ENCODE data around the gene EFCAB11. TPM values are rescaled to one million over a fixed set of nuclear protein-coding genes. Genes with fewer than 3 reads are reported as not detected.

Gene EFCAB11, protein sequence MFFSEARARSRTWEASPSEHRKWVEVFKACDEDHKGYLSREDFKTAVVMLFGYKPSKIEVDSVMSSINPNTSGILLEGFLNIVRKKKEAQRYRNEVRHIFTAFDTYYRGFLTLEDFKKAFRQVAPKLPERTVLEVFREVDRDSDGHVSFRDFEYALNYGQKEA
- polyA plus RNA-seq (ENCODE audit: insufficient read length) = 23.7 TPM
- long read RNA-seq, donor 1, transcript EFCAB11-201 (6 exons, 3,095 nt) = major isoform, 5 of 7 reads
- long read RNA-seq, donor 1, partial matches to known transcripts = 0 of 7 reads
- long read RNA-seq, donor 1, other reads (novel, unspliced or antisense) = 0 of 7 reads
- long read RNA-seq, donor 2, transcript EFCAB11-201 (6 exons, 3,095 nt) = major isoform, 11 of 11 reads
- long read RNA-seq, donor 2, partial matches to known transcripts = 0 of 11 reads
- long read RNA-seq, donor 2, other reads (novel, unspliced or antisense) = 0 of 11 reads
- long read RNA-seq, donor 3, transcript EFCAB11-201 (6 exons, 3,095 nt) = major isoform, 11 of 11 reads
- long read RNA-seq, donor 3, partial matches to known transcripts = 0 of 11 reads
- long read RNA-seq, donor 3, other reads (novel, unspliced or antisense) = 0 of 11 reads
- long read RNA-seq, donor 4, partial matches to known transcripts = 0 of 1 reads
- long read RNA-seq, donor 4, other reads (novel, unspliced or antisense) = 0 of 1 reads
- long read RNA-seq, donor 5, transcript EFCAB11-201 (6 exons, 3,095 nt) = major isoform, 11 of 12 reads
- long read RNA-seq, donor 5, partial matches to known transcripts = 0 of 12 reads
- long read RNA-seq, donor 5, other reads (novel, unspliced or antisense) = 0 of 12 reads
- long read RNA-seq, donor 6, transcript EFCAB11-201 (6 exons, 3,095 nt) = major isoform, 11 of 11 reads
- long read RNA-seq, donor 6, partial matches to known transcripts = 0 of 11 reads
- long read RNA-seq, donor 6, other reads (novel, unspliced or antisense) = 0 of 11 reads
- long read RNA-seq, donor 7, transcript EFCAB11-201 (6 exons, 3,095 nt) = major isoform, 15 of 17 reads
- long read RNA-seq, donor 7, partial matches to known transcripts = 0 of 17 reads
- long read RNA-seq, donor 7, other reads (novel, unspliced or antisense) = 0 of 17 reads
- long read RNA-seq, donor 8, partial matches to known transcripts = 0 of 1 reads
- long read RNA-seq, donor 8, other reads (novel, unspliced or antisense) = 0 of 1 reads

DNA sequence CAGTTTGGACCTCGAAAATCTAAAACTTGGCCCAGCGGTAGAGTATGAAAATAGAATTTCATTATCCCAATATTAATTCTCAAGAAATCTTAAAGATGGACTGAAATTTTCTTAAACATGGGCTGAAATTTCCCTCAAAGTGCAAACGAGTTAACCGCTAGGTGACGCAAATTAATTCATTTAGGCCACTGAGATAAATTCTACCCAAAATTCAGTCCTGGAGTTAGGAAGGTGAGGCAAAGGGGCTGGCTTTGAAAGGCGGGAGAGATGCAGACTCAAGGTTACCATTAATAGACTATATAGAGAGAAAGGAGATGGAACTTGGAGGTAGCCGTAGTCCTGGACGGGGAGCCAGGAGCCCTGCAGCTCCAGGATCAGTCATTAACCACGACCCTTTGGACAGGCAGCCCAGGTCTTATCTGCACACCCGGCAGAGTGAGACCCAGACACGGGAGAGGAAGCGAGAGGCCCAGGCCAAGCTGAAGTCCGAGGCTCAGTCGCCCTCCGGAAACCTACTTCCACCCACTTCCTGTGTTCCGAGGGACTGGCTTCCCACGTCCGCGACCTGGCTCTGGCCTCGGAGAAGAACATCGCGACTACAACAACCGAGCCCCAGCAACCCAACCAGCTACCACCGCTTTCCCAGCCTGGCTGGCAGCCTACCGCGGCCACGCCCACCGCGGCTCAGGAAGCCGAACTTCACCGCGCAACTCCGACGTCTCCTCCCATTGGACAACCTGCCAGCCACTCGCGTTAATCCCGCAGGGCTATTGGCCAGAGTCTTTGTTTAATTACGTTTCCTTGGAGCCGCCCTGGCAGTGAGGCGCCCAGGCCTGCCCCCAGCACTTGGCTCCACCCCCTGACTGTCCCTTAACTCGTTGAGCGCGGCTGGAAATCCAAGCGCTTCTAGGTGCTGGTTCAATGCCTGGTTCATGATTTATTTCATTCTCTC is at the start of gene EFCAB11:
Gene EFCAB11 (minus strand): TSS at position 661 of the 952 bp plus-strand sequence. CDS start 70 bp downstream, at position 591.
- DNase-seq = peak; percentile 99

DNA sequence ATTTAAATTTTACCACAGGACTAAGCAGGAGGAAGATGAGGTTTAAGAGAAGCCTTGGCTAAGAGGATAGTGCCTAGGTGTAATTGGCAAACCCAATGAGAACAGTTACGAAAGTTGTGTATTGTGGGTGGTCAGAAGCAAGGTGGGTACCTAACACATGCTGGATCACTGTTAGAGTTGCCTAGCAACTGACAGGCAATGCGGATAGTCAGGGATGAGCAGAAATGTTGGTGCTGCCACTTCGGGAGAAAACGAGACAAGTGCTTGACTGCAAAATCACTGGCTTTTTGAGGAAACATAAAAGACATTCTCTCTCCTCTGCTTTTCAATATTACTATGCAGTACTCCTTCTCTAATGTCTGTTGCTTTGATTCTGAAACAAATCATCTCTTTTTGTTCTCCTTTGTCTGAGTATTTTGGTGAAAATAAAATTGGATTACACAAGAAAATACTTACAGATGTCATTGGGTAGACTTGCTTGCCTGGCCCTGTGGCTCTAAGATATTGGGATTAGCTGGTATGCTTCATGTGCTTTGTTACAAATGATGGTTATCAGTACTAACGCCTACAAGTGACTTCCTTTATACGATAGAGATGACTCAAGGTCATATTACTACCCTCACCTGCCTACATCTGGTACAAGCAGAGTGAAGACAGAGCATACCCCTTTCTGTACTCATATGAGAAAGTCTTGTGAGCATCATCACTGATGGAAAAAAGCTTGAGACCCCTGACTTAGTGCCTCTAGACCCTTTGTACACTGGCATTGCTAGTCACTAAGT is 49.2 kb upstream of the EFCAB11 start:
- DNase-seq = no peak

DNA sequence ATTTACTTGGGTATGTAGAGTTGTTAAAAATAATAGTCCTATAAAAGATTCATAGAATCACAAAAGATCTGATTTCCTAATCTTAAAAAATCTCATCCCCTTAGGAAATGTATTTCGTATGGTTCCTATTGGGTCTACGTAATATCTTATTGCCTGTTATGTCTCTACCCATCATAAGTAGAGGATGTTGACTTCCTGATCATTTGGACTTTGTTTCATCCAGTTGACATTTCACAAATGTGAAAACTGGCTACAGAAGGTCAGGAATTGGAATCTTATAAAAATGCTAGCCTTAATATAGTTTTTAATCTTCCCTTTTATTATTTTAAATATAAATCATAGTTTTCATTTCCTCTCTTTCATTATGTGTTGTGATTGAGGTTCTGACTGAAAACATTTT is 46.4 kb upstream of the EFCAB11 start:
- no peak for DNase-seq

DNA sequence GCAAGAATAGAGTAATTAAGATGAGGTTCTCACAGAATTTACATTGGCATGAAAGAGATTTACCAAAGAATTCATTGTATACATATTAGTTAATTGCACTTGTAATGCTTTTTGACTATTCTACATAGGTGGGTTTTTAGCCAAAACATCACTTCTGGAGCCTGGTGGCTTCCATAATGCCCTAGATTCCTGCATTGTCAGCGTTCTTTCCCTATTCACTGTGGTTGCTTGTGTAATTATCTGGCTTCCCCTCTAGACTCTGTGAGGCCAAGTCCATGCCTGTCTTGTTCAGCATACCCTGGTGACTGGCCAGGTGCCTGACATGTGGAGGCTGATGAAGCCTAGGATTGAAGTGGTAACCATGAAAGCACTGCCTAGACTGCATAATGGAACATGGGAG is 42.4 kb upstream of the EFCAB11 start:
- no peak for DNase-seq

DNA sequence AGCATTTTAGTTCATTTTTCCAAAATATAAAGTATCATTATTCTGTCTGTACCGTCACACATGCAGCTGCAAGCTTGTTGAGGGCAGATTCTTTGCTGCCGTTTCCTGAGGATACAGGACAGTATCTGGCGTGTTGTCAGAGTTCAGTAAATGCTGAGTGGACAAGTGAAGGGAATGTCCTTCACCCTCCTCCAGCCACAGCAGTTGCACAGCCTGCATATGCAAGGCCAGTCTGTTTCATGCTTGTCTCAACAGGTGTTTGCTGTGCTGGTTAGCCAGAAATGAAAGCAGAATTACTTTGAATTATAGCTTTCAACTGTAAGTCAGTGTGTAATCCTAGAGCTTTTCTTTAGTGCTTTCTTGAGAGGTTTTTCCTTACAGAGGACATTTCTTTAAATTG is 37.7 kb upstream of the EFCAB11 start:
- DNase-seq = no peak

DNA sequence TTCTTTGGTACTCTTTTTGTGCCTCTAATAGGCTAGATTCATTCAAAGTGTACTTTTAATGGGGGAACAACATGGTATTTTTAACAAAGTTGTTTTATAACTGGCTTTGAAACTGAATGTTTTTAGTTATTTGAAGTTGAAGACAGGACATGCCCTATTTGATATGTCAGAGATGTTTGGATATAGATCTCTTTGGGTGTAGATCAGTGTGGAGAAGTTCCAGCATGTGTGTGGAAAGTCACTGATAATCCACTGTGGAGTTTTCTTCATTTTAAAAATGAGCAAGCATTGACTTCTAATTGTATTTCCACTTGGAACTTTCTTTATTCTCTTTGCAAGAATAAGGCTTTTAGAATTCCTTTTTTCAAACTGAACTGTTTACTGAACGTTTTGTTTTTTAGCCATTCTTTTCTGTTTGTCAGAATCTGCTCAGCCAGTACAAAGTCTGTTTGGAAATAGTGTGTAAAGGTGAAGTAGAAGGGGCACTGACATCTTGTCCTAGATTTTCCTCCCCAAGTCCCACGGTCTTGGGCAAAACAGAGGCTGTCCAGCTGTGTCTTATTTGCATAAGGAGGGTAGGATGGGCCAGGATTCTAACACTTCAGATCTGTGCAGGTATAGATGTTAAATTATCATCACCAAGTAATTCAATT is 36.2 kb upstream of the EFCAB11 start:
- DNase-seq = no peak

DNA sequence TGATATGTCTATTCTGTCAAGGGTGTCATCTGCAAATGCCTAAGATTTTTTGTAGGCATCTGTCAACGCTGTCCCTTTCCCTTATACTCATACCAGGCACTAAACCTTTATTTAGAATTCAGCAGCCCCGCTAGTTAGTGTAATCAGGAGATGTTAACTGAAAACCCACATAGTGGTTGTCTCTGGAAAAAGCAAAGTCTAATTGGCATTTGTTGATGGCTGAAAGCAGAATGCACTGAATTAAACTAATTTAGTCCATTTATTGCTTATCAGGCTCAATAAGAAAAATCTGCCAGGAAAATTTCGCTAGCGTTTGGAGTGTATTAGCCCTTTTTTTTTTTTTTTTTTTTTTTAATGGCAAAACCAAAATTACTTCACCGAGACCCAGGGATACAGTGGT is 35.7 kb upstream of the EFCAB11 start:
- no peak for DNase-seq

DNA sequence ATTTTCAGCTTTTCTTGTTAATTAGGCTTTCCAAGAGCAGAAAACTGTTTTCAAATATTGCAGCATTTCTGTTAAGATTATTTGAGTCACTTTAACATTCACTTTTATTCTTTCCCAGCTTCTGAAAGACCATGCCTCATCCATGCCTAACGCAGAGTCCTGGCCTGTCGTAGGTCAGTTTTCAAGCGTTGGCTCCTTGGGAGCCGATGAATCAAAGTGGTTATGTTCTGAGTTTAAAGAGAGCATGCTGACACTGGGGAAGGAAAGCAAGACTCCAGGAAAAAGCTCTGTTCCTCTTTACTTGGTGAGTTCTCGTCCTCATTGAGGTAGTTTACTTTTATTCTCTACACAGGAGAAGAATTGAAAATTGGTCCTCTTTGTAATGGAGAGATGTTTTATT is 34.3 kb upstream of the EFCAB11 start:
- DNase-seq = no peak

DNA sequence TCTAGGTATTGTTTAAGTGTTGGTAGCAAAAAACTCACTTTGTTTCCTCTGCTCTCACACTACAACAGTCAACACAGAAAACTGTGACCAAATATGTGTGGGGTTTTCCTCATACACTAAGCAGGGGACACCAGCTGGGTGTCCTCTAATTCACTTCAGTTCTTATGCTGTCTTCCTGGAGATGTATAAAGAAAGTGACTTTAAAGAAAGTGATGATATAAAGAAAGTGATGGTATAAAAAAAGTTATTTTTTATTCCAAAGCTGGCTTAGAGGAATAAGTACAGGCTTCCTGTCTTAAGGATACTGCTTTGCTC is 32.6 kb upstream of the EFCAB11 start:
- no peak for DNase-seq

DNA sequence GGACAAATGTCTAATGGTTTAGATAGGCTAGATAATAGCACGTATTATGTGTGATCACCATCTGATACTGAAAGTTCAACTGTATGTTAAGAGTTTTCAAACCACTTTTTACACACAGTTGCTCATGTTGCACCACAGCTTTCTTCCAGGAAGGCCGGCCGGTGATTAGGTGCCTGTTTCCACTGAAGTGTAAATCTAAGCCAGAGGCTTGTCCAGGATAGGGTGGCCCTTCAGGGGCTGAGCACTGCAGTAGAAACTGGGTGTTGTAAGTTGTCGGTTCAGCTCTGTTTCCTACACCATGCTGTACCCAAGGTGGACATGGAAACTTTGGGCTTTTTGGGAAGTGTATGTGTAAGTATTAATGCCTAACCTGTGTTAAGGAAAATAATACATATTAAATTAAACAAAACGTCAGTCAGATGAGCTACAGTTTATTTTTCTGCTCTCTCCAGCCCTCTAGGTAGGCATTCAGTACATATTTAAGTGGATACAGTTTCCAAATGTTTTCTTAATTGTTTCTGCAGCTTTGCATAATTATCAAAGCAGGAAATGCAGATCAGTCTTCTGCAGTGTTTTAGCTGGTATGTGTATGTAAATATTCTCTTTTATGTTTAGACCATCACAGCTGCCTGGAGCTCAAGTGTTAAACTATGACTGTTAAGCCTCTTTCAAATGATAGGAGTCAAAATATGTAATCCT is 32.1 kb upstream of the EFCAB11 start:
- DNase-seq = no peak

DNA sequence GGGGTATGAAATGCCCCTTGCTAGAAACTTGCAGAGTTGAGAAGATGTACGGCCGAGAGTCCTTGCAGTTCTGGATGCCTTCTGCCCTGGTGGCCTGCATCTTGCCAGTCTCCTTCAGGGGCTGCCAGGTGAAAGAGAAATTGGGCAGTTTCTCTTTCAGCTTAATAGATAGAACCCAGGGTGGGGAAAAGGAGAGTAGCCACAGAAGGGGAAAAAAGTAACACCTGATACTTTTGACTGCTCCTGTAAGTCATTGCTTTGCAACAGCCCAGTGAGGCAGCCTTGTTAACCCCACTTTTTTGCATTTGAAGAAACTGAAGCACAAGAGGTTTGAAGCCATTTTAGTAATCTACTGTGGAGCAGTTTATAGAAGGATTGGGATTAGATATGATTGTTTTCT is 28.8 kb upstream of the EFCAB11 start:
- DNase-seq = no peak

DNA sequence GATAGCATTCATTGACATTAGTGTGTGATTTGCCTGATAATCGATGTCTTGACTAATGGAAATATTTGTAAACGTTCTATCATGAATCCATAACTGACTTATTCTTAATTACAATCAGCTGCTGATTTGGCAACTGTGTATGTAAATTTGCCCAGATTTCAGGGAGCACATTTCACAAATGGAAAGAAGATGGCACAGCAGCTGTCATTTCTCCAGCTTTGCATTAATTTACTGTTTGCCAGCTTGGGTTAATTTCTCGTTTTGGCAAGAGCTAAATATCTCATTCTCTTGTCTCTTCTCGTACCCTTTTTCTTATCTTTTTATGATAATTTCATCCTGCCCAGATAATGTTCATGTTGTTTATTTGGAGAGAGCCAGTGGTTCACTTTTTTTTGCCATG is 24.1 kb upstream of the EFCAB11 start:
- no peak for DNase-seq

DNA sequence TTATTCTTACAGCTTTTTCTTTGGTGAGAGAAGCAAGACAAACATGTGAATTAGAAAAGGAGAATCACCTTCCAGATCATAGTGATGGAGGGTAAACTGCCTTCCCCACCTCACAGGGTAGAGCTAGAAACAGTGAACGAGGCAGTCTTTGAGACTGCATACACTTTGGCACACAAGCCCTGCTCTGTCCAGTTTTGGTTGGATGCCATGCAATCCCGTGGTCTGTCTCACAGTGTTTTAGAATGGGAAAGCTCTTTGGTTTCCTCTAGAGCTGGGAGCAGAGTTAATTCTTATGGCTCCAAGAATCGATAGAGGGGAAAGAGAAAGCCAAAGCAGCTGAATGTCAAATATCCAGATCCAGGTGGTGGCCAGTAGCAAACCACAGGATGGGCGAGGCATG is 23.1 kb upstream of the EFCAB11 start:
- no peak for DNase-seq

DNA sequence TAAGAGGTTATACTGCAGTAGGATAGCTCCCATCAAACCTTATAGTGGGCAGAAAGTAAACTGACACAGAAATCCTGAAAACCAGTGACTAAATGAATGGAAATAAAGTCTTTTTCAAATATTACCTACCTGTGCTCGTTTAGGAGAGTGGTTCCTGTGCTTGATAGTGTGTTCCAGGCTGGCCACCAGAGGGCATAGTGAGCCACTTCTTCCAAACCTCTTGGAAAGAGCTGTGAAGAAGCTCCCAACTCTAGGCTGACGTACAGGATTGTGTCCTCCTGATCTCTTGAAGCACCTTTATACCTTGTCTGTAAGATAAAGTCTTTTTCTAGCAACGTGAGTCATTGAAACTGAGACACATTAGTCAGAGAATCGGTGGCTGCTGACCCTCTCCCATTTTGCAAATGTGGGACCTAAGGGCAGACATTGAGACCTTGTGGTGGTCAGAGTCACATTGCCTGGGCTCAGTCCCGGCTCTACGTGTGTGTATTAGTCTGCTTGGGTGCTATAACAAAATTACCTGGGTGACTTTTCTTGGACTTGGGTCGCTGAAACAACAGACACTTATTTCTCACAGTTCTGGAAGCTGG is 18.8 kb upstream of the EFCAB11 start:
- DNase-seq = peak; percentile 53

DNA sequence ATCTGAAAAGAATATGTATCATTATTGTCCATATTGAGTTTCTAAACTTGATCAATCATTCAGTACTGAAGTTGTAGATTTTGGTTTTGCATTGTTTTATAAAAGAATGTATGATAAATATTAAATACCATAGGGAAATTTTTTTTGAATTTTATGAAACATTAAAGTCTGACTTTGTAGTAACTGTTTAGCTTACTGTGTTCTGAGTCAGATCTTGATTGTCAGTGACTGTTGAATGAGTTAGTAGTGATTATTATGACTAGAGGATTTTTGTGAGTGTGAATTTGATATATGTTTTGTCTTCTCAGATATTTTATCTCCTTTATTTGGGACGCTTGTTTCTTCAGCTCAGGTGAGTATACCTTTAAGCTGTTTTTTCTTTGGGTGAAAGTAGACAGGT is 11.3 kb upstream of the EFCAB11 start:
- DNase-seq = no peak

DNA sequence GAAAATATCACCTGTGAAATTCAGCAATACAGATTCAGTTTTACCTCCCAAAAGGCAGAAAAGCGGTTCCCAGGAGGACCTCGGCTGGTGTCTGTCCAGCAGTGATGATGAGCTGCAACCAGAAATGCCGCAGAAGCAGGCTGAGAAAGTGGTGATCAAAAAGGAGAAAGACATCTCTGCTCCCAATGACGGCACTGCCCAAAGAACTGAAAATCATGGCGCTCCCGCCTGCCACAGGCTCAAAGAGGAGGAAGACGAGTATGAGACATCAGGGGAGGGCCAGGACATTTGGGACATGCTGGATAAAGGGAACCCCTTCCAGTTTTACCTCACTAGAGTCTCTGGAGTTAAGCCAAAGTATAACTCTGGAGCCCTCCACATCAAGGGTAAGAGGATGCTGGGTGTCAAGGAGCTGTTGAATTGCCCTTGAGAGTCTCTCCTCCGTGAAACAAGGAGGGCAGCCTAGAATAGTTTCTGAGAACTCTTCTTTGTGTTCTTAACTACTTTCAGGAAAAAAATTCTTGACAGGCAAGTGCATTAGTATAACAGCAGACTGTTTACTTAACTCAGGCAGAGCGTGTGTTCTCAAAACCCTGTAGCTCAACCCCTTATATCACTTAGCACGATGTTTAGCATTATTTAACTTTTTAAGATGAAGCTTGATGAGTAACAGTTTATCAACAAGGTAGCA is 8.9 kb upstream of the EFCAB11 start:
- DNase-seq = no peak

DNA sequence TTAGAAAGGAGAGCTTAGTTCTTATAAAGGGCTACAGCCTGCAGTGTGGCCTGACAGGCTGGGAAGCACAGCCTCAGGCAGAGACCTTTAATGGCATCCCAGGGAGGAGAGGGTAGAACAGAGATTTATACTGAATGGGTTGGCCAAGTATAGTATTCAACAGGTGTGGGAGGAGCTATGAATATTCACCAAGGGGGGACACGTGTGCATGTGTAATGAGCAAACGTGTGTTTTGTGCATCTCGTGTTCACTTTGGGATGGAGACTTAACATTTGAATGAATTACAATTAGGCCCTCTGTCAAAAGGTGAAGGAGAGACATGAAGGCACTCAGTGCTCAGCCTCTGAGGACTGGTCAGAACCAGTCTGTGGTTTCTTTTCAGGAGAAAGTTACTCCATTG is 6.4 kb upstream of the EFCAB11 start:
- no peak for DNase-seq

DNA sequence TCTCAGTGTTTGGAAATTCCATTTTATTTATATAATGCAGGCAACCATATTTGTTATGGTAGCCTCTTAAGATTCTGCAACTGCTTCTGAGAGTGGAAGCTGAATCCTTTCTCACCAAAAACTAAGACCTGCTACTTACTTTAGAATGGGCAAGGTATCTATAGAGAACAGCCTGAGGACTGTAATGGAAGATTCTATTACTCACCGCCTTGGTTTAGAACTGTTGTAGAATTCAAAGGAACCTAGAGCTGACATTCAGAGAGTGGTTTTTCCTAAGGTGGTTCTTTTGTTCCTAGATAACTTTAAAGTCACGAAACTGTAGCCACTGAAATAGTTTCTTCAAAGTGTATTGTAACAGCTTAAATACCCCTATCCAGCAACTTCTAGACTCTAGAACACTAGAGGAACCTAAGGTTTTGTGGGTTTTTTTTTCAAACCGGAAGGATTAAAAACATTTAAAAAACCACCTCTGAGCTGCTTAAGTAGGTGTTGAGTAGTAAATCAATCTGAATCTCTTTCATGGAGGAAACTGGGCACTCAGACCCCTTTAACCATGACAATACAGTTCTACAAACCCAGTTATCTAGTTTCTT is 5.4 kb upstream of the EFCAB11 start:
- DNase-seq = no peak

Measured in left kidney (tissue), 8 donors.